ENCODE data around the gene PTPRG.

PTPRG gene

GRCh38 chr3:62214850-62215249 is 653.5 kb downstream of the PTPRG start:
- no peak for DNase-seq

GRCh38 chr3:62220616-62221015 is 659.2 kb downstream of the PTPRG start:
- DNase-seq = no peak

GRCh38 chr3:62225051-62225450 is 663.7 kb downstream of the PTPRG start:
- no peak for DNase-seq

- no peak for DNase-seq
Observed at GRCh38 chr3:62226601-62227339, 665.4 kb downstream of the PTPRG start.

- no peak for DNase-seq
Observed at GRCh38 chr3:62228467-62228866, 667.1 kb downstream of the PTPRG start.

- no peak for DNase-seq
Observed at GRCh38 chr3:62229211-62229610, 667.8 kb downstream of the PTPRG start.

GRCh38 chr3:62229908-62230307 is 668.5 kb downstream of the PTPRG start:
- DNase-seq = peak; percentile 23

GRCh38 chr3:62233065-62233464 is 671.7 kb downstream of the PTPRG start:
- no peak for DNase-seq

- no peak for DNase-seq
Observed at GRCh38 chr3:62236016-62236415, 674.6 kb downstream of the PTPRG start.

- no peak for DNase-seq
Observed at GRCh38 chr3:62237286-62237948, 676.0 kb downstream of the PTPRG start.

- DNase-seq = peak; percentile 29
Observed at GRCh38 chr3:62238003-62238402, 676.6 kb downstream of the PTPRG start.

- peak; percentile 12 for DNase-seq
Observed at GRCh38 chr3:62238431-62238830, 677.1 kb downstream of the PTPRG start.

GRCh38 chr3:62241279-62241678 is 679.9 kb downstream of the PTPRG start:
- DNase-seq = no peak

- DNase-seq = no peak
Observed at GRCh38 chr3:62242831-62243509, 681.6 kb downstream of the PTPRG start.

- DNase-seq = no peak
Observed at GRCh38 chr3:62246094-62246493, 684.7 kb downstream of the PTPRG start.

- DNase-seq = no peak
Observed at GRCh38 chr3:62246985-62247384, 685.6 kb downstream of the PTPRG start.

- DNase-seq = no peak
Observed at GRCh38 chr3:62248734-62249483, 687.5 kb downstream of the PTPRG start.

GRCh38 chr3:62249484-62249776 is 688.1 kb downstream of the PTPRG start:
- DNase-seq = no peak

- no peak for DNase-seq
Observed at GRCh38 chr3:62249855-62250543, 688.6 kb downstream of the PTPRG start.

- DNase-seq = no peak
Observed at GRCh38 chr3:62252438-62253157, 691.2 kb downstream of the PTPRG start.

GRCh38 chr3:62253971-62254370 is 692.6 kb downstream of the PTPRG start:
- no peak for DNase-seq

- no peak for DNase-seq
Observed at GRCh38 chr3:62255758-62256157, 694.4 kb downstream of the PTPRG start.
